Esophagus squamous epithelium (tissue), 4 donors: ENCODE data around the gene TMEM120B.

Experiments used
- POLR2A ChIP-seq, 4 donors: fragments of 450-650 bp; IDR thresholded peaks; one replicate each; pipeline ENCODE4 v1.6.1; 2017; ENCODE audit warnings: antibody characterized with exemption in 4 of 4, mild to moderate bottlenecking in 4 of 4, moderate library complexity in 3 of 4
- TF ChIP-seq, protein P1 (sequence below), 6 experiments: fragments of 450-650 bp in 4 of 6; fragments of 200-600 bp in 2 of 6; sonication (generic) in 2 of 6; IDR thresholded peaks; one replicate each; pipeline ENCODE4 v1.5.1; 2016 to 2019; ENCODE audit warnings: antibody characterized with exemption in 6 of 6, mild to moderate bottlenecking in 4 of 6, moderate library complexity in 4 of 6

DNA sequence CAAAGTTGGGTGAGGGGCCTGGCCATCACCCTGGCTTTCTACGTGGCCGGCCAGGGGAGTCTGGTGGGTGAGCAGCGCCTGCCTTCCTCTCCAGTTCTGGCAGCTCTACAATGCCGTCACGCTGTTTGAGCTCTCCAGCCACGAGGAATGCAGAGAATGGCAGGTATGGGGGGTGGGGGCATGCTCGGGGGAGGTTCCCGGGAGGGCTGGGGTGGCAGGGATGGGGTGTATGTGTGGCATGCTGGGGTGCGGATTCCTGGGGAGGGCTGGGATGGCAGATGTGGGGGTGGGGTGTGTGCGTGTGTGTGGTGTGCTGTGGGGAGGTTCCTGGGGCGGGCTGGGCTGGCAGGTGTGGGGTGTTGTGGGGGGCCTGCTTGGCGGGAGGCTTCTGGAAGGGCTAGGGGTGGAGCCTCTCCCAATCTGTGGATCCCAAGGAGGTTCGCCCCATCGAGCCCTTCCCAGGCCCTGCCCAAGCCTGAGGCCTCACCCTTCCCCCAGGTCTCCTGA is 62.5 kb downstream of the TMEM120B start:
- no peak for TF ChIP-seq POLR2A (IDR thresholded peaks at IDR 0.05)
- TF ChIP-seq, protein P1, sequence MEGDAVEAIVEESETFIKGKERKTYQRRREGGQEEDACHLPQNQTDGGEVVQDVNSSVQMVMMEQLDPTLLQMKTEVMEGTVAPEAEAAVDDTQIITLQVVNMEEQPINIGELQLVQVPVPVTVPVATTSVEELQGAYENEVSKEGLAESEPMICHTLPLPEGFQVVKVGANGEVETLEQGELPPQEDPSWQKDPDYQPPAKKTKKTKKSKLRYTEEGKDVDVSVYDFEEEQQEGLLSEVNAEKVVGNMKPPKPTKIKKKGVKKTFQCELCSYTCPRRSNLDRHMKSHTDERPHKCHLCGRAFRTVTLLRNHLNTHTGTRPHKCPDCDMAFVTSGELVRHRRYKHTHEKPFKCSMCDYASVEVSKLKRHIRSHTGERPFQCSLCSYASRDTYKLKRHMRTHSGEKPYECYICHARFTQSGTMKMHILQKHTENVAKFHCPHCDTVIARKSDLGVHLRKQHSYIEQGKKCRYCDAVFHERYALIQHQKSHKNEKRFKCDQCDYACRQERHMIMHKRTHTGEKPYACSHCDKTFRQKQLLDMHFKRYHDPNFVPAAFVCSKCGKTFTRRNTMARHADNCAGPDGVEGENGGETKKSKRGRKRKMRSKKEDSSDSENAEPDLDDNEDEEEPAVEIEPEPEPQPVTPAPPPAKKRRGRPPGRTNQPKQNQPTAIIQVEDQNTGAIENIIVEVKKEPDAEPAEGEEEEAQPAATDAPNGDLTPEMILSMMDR (IDR thresholded peaks at IDR 0.05) = no peak
